Stimulated activated CD4-positive, alpha-beta T cell treated with anti-CD3 and anti-CD28 coated beads, Interleukin-4, amount 100 ng/mL, for 48 hours (primary cell): ENCODE results near the gene NFKBIB.

Source experiments
- DNase-seq, 2 donors: peaks; one replicate each; pipeline ENCODE4 v3.0.0-alpha.2; 2020; ENCODE audit warnings: low read depth in 2 of 2

The NFKBIB gene

GRCh38 chr19:38958301-38958700, 58.5 kb downstream of the NFKBIB start:
- DNase-seq: no peak
